Left lobe of liver (tissue), 2 donors: ENCODE measurements around the gene NUBP1. TPM values are rescaled to one million over a fixed set of nuclear protein-coding genes. Genes with fewer than 3 reads are reported as not detected.

Experiments used
- ATAC-seq: fragments of 200-7000 bp; cut with Tn5 transposase; one replicate; pipeline ENCODE4 v1.9.1; 2020; ENCODE audit warnings: mild to moderate bottlenecking, moderate library complexity
- DNase-seq: peaks from one replicate; pipeline ENCODE4 v3.0.0-alpha.2; 2020; ENCODE audit warnings: low spot score
- total RNA-seq: library from RNA; stranded (reverse); gene quantifications from one replicate; pipeline ENCODE4 v1.2.1, GENCODE V29; 2021
- donor health status: DM: no; HTN: no; CAD: no; lungs with moderate emphysema.
- donor health status: DM: no; HTN: yes; CAD: no.

The NUBP1 gene
- total RNA-seq, 1 donor from 2014 or later: 12.7 TPM

- no peak for ATAC-seq
- DNase-seq: no peak
Observed at GRCh38 chr16:10799736-10800135, 56.1 kb downstream of the NUBP1 start.

GRCh38 chr16:10805334-10805733 lies 61.7 kb downstream of the NUBP1 start:
- no peak for DNase-seq
- ATAC-seq: no peak

- ATAC-seq: no peak
- DNase-seq: no peak
Observed at GRCh38 chr16:10806698-10807097, 63.1 kb downstream of the NUBP1 start.

GRCh38 chr16:10808218-10808617 lies 64.6 kb downstream of the NUBP1 start:
- DNase-seq (no peak), ATAC-seq (no peak)

GRCh38 chr16:10808850-10809249 lies 65.2 kb downstream of the NUBP1 start:
- no peak for ATAC-seq

GRCh38 chr16:10809706-10810105 lies 66.1 kb downstream of the NUBP1 start:
- DNase-seq (no peak), ATAC-seq (no peak)

More at GRCh38 chr16:10808850-10809249, 65.2 kb downstream of the NUBP1 start:
- no peak for DNase-seq

- no peak for ATAC-seq
- DNase-seq: no peak
Observed at GRCh38 chr16:10812312-10813098, 68.9 kb downstream of the NUBP1 start.

- no peak for ATAC-seq
- no peak for DNase-seq
Observed at GRCh38 chr16:10813099-10813455, 69.4 kb downstream of the NUBP1 start.

- DNase-seq (no peak), ATAC-seq (no peak)
Observed at GRCh38 chr16:10817514-10817913, 73.9 kb downstream of the NUBP1 start.

GRCh38 chr16:10817963-10818941 lies 74.6 kb downstream of the NUBP1 start, which contains the start of gene TVP23A:
TVP23A (minus strand) TSS chr16:10818794; CDS start chr16:10818493, 301 bp downstream.
- ATAC-seq: peak; percentile 47
- no peak for DNase-seq

Other genes starting within 250 kb of the NUBP1 start
- gene EMP2, start 163.2 kb upstream of the NUBP1 start, total RNA-seq: 86.6 TPM
- gene TEKT5, start 48.9 kb upstream of the NUBP1 start, total RNA-seq: 2.1 TPM
- not detected for gene TVP23A, start 75.0 kb downstream of the NUBP1 start, total RNA-seq
- gene CIITA, start 133.4 kb downstream of the NUBP1 start, total RNA-seq: 1.7 TPM
- gene DEXI, start 198.6 kb downstream of the NUBP1 start, total RNA-seq: 66.8 TPM
- gene CLEC16A, start 200.7 kb downstream of the NUBP1 start, total RNA-seq: 21.6 TPM